IPS-18a (cell line): ENCODE results near the gene UBE2H.
A peak's percentile ranks its signal among the peaks of the same experiment; 100 is the strongest.
"Not testable (repeated sequence)": the region's sequence is repeated elsewhere in the genome, so short reads cannot be mapped to it uniquely, and the experiment has no call there.

Source experiments
- H3K27ac ChIP-seq: one replicate; pipeline ENCODE4 v1.5.1; 2013; ENCODE audit warnings: low read length
- H3K27me3 ChIP-seq: one replicate; pipeline ENCODE4 v1.6.1; 2013; ENCODE audit warnings: mild to moderate bottlenecking, low read length; ENCODE audit not compliant: control insufficient read depth, insufficient read depth
- H3K36me3 ChIP-seq: one replicate; pipeline ENCODE4 v1.6.1; 2013; ENCODE audit warnings: low read depth, low read length; ENCODE audit not compliant: control insufficient read depth
- H3K4me1 ChIP-seq: one replicate; pipeline ENCODE4 v1.6.1; 2013; ENCODE audit warnings: low read depth, low read length; ENCODE audit not compliant: control insufficient read depth
- H3K4me3 ChIP-seq: one replicate; pipeline ENCODE4 v1.5.1; 2013; ENCODE audit warnings: low read length
- H3K9ac ChIP-seq: one replicate; pipeline ENCODE4 v1.6.1; 2013; ENCODE audit warnings: mild to moderate bottlenecking, low read length, moderate library complexity
- H3K9me3 ChIP-seq: one replicate; pipeline ENCODE4 v1.6.1; 2013; ENCODE audit warnings: low read depth, low read length; ENCODE audit not compliant: control insufficient read depth

Gene UBE2H

DNA sequence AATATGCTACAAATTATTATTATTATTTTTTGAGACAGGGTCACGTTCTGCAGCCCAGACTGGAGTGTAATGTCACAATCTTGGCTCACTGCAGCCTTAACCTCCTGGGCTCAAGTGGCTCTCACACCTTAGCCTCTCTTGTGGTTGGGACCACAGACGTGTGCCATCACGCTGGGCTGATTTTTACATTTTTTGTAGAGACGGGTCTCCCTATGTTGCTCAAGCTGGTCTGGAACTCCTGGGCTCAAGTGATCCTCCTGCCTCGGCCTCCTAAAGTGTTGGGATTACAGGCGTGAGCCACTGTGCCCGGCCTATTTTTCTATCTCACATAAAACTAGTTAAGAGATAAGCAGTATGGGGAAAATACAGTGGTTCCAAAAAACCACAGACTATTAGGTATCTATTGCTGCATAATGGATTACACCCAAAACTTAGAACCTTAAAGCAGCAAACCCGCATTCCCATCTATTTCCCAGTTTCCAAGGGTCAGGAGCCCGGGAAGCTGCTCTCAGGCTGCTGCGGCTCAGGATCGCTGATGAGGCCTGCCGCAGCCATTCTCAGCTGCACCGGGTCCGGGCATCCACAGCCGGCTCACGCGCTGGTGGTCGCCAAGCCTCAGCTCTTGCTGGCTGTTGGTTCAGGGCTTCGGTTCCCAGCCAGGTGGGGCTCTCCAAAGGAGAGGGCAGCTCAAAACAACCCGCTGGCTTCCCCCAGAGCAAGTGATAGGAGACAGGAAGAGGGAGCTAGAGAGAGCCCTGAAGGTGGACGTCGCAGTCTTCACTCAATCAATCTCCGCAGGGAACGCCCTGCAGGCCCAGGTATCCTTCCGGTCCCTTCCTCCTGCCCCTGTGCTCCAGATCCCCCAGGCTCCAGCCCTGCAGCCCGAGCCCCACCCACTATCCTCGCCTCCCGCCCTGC is 128.2 kb downstream of the UBE2H start:
- no peaks in the 10 kb centered on the region for H3K9me3 ChIP-seq
- no peak overlapping the region for H3K27ac ChIP-seq
- H3K27me3 ChIP-seq: no peaks in the 10 kb centered on the region
- peak overlapping the region; percentile 83 for H3K4me3 ChIP-seq
- no peaks in the 10 kb centered on the region for H3K36me3 ChIP-seq
- peak overlapping the region; percentile 26 for H3K9ac ChIP-seq
- H3K4me1 ChIP-seq: peaks cover 12% of the 10 kb centered on the region

DNA sequence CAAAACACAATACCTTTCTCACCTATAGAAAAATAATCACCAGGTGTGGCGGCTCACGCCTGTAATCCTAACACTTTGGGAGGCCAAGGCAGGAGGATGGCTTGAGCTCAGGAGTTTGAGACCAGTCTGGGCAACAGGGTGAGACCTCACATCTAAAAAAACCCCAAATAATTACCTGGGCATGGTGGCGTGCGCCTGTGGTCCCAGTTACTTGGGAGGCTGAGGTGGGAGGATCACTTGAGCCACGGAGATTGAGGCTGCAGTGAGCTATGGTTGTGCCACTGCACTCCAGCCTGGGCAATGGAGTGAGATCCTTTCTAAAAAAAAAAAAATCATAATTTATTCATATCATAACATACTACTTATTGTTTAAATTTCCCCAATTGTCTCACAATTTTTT is 129.6 kb downstream of the UBE2H start:
- not testable (repeated sequence) for H3K4me1 ChIP-seq, H3K27me3 ChIP-seq, H3K9me3 ChIP-seq, H3K9ac ChIP-seq, H3K27ac ChIP-seq, H3K36me3 ChIP-seq, H3K4me3 ChIP-seq

DNA sequence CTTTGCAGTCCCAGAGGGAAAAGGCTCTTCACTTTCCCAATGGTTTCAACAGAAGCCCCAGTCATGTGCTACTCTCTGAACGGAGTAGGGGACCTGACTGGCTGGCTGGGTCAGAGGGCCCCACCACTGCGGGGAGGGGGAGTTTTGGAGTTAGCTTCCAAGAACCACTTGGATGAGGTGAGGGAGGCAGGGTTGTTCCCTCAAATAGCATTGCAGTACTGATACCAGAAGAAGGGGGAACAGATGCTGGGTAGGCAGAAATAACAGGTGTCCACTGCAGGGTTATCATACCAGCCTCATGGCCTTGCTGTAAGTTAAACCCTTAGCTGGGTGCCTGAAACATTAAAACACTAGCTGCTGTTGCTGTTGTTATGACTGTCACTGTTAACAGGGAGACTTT is 131.3 kb downstream of the UBE2H start:
- Histone ChIP-seq H3K9me3 (no peaks in the 10 kb centered on the region), H3K36me3 (no peaks in the 10 kb centered on the region), H3K27ac (no peak overlapping the region), H3K9ac (no peak overlapping the region), H3K27me3 (no peaks in the 10 kb centered on the region), H3K4me1 (peaks cover 4% of the 10 kb centered on the region), H3K4me3 (no peak overlapping the region)

DNA sequence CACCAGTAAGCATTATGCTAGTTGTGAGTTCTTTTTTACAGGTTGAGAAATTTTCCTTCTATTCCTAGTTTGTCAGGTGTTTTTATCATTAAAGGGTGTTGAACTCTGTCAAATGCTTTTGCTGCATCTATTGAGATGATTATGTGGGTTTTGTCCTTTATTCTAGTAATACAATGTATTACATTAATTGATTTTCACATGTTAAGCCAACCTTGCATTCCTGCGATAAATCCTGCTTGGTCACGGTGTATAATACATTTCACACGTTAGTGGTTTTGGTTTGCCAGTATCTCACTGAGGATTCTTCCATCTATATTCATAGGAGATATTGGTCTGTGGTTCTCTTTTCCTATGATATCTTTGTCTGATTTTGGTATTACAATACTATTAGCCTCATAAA is 136.0 kb downstream of the UBE2H start:
- Histone ChIP-seq H3K36me3 (no peaks in the 10 kb centered on the region), H3K9ac (no peak overlapping the region), H3K4me1 (no peaks in the 10 kb centered on the region), H3K27me3 (no peaks in the 10 kb centered on the region), H3K27ac (no peak overlapping the region), H3K9me3 (no peaks in the 10 kb centered on the region), H3K4me3 (no peak overlapping the region)

DNA sequence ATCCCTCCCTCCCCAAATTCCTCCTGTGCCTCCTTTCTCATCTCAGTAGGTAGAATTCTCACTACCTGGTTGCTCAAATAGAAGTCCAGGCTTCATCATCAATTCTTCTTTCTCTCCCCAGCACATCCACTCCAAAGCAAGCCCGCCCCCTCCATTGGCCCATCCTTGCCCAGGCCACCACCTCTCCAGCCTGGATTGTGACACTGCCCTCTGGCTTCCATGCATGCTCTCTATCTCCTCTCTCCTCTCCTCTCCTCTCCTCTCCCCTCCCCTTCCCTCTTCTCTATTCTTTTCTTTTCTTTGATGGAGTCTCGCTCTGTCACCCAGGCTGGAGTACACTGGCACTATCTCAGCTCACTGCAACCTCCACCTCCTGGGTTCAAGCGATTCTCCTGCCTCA is 144.9 kb downstream of the UBE2H start:
- Histone ChIP-seq H3K27ac (no peak overlapping the region), H3K4me1 (no peaks in the 10 kb centered on the region), H3K9ac (no peak overlapping the region), H3K36me3 (no peaks in the 10 kb centered on the region), H3K27me3 (no peaks in the 10 kb centered on the region), H3K9me3 (no peaks in the 10 kb centered on the region), H3K4me3 (no peak overlapping the region)

DNA sequence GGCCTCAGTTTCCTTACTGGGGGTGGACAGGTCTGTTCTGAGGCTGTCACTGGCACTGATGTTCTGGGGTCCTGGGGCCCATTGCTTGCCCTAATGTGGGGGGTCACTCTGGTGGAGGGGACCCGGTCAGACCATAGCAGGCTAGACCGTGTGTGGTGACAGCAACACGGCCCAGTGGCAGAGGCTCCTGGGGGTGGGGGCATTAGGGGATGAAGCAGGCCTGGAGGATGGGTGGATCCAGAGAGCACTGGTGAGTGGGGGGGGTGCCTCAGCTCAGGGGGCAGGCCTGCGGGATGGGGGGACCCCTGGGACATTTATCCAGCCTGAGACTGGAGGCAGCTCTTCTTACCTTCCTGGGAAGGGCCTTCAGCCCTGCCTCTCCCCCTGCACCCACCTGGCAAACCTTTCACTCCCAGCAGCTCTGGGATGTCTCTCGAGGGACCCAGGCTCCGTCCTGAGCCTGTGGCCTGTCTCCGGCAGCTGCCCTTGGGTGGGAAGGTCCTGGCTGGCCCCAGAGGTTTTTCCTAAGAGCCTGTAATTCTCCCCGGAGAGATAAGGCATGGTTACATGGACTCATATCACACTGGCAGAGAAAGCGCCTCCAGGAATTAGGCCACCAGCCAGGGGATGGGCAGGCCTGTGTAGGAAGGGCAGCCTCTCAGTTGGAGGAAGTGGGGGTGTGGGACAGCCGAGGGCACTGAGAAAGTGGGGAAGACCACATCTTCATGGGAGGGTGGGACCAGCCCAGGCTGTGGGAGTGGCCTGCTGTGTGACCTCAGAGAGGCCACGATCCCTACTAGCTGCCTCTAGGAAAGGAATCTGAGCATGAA is 147.7 kb downstream of the UBE2H start:
- H3K27me3 ChIP-seq: no peaks in the 10 kb centered on the region
- no peaks in the 10 kb centered on the region for H3K9me3 ChIP-seq
- no peak overlapping the region for H3K9ac ChIP-seq
- H3K36me3 ChIP-seq: no peaks in the 10 kb centered on the region
- no peak overlapping the region for H3K27ac ChIP-seq
- H3K4me3 ChIP-seq: no peak overlapping the region
- H3K4me1 ChIP-seq: peaks cover 10% of the 10 kb centered on the region

DNA sequence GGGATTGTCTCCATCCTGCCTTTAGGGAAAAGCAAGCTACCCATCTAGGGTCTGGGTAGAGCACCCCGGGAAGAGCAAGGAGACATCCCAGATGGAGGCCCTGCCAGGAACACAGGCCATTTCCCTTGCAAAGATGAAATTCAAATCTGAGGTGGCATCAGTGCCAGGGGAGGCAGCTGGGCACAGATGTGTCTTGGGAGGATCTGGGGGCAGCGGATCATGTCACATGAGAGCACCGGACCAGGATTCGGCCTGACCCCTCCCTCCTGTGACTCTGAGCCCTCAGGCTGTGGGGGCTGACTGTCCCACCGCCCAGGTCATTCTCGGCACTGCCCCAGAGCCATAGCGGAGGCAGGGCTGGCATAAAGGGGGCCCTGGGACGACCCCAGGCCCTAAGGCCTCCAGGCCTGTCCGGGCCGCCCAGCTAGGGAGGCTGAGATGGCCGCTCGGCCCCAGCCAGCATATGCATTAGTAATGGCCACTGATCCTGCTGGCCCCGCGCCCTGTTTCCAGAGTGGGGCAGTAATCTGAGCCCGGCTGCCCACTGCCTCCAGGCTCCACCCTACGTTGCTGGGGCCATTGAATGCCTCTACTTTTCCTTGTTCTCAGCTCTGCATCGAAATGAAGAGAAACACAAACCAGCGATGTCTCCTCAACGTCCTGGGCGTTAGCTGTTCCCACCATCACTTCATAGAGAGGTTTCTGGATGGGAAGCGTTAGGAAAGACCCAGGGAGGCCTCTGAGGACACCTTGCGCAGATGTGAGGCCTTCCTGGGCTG is 148.5 kb downstream of the UBE2H start:
- Histone ChIP-seq H3K27me3 (no peaks in the 10 kb centered on the region), H3K9me3 (no peaks in the 10 kb centered on the region), H3K27ac (no peak overlapping the region), H3K9ac (no peak overlapping the region), H3K4me1 (peaks cover 10% of the 10 kb centered on the region), H3K4me3 (no peak overlapping the region), H3K36me3 (no peaks in the 10 kb centered on the region)

DNA sequence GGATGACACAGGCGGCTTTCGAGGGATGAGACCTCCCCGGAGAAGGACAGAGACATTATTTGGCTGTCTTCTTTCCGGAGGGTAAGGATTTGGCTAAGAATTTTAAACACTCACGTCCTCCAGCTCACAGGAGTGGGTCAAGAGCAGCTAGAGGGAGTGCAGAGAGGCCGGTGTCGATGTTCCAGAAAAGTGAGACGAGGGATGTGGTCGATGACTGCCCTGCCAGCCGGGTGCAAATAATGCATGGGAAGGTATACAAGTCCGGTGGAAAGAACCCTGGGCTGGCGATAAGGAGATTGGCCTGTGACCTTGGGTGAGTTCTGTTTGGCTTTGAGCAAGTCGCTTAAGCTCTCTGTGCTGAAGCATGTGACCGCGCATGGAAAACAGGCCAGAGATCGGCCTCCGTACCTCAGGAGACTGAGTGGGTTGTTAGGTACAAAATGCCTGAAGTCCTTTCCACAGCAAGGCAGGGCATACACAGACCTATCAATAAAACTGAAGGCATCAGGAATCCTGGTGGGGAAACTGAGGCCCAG is 149.1 kb downstream of the UBE2H start:
- Histone ChIP-seq H3K36me3 (no peaks in the 10 kb centered on the region), H3K27ac (no peak overlapping the region), H3K4me3 (no peak overlapping the region), H3K4me1 (peaks cover 10% of the 10 kb centered on the region), H3K9me3 (no peaks in the 10 kb centered on the region), H3K27me3 (no peaks in the 10 kb centered on the region), H3K9ac (no peak overlapping the region)

DNA sequence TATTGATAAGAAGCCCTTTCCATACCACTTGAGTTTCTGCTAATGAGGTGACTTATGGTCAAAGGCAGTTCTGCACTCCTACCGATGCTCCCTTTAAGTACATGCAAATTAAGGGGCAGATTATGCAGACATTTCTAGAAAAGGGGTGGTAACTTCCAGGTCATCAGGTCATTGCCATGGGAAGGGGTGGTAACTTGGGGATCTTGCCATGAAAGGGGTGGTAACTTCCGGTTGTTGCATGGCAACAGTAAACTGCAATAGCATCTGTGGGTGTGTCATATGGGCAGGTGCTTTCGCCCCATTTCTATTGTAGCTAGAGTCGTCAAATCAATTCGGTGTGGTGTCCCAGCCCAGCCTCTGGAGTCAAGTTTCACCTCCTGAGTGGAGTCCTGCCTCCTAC is 150.9 kb downstream of the UBE2H start:
- Histone ChIP-seq H3K9ac (no peak overlapping the region), H3K36me3 (no peaks in the 10 kb centered on the region), H3K27me3 (no peaks in the 10 kb centered on the region), H3K27ac (no peak overlapping the region), H3K4me1 (peaks cover 14% of the 10 kb centered on the region), H3K4me3 (no peak overlapping the region), H3K9me3 (no peaks in the 10 kb centered on the region)

DNA sequence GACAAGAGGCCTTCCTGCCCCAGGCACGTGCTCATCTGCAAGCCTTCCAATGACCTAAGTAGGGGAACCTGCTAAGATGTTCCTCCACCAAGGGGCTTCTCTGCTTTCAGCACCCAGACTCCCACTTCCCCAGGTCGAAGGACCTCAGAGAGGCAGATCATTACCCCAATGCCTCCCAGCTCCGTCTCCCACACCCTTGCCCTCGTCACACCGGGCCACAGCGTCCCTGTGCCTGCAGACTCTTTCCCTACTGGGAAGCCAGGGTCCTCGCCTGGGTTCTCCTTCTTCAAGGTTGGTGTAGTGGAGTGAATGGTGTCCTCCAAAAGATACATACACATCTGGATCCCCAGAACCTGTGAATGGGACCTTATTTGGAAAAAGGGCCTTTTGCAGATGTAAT is 151.9 kb downstream of the UBE2H start:
- no peaks in the 10 kb centered on the region for H3K9me3 ChIP-seq
- no peak overlapping the region for H3K4me3 ChIP-seq
- H3K36me3 ChIP-seq: no peaks in the 10 kb centered on the region
- H3K27ac ChIP-seq: no peak overlapping the region
- peaks cover 14% of the 10 kb centered on the region for H3K4me1 ChIP-seq
- no peaks in the 10 kb centered on the region for H3K27me3 ChIP-seq
- H3K9ac ChIP-seq: no peak overlapping the region

DNA sequence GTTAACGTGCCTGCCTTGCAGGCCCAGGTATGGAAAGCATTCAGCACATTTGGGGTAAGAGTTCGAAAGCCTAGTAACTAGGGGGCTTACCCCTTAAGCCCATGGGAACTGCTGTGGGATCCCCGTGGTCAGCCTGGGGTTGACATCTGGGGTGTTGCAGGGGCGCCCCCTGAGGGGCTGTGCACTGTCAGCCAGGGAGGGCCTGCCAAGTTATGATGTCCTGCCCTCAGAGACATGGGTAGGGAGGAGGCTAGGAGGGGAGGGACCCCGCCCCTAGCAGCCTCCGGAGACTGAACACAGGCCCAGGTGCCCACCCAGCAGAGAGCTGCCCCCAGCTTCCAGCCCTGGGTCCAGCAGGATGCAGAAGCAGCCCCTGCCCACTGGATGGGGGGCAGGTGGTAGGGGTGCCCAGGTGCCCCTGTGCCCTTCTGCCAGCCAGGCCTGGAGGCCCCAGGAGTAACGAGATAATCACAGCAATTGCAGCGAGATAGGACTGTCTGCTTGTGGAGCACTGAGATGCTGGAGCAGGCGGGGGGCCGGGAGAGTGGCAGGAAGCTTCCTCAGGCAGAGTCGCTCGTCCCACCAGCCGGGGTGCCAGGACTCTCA is 153.3 kb downstream of the UBE2H start:
- H3K4me1 ChIP-seq: peaks cover 14% of the 10 kb centered on the region
- H3K36me3 ChIP-seq: no peaks in the 10 kb centered on the region
- no peak overlapping the region for H3K9ac ChIP-seq
- no peaks in the 10 kb centered on the region for H3K27me3 ChIP-seq
- no peak overlapping the region for H3K4me3 ChIP-seq
- H3K27ac ChIP-seq: no peak overlapping the region
- no peaks in the 10 kb centered on the region for H3K9me3 ChIP-seq
